ENCODE results near the gene NCOR2.

NCOR2 gene

DNA sequence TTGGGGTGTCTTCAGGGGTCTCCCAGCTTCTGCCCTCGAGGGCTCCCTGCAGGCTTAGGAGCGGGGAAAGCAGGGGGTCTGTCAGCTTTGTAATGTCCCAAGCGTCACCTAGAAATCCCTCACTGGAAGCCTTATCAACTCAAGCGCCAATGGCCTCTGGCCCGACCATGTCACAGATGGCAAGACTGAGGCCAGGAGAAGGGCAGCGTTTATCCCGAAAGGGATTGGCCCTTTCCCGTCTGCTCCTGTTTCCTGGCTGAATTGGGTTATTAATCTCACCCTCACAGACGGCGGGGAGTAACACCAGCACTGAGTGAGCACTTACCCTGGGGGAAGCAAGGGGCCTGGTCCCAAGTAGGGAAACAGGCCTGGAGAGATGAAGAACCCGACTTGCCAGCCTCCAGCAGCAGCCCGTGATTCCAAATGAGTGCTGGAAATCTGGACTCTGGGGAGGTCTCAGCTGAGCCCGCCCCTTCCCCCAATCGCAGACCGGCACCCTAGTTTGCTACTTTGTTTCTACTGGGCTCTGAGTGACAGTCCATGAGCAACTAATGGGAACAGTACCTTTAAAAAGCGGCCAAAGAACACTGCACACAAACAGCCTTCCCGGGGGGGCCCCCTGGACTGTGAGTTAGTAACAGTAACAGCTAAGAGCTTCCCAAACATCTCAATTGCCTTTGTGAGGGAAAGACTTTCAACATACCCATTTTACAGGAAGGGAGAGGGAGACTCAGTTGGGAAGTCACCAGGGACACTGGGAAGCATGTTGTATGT, 2.1 kb upstream of the NCOR2 start:
- Histone ChIP-seq H3K9ac (ENCODE audit: low read length) (peak overlapping the region; percentile 54), H3K4me1 (ENCODE audit: control insufficient read depth, low read depth, low read length) (peaks cover 31% of the 10 kb centered on the region), H3K9me3 (ENCODE audit: control insufficient read depth, low read depth, low read length) (no peaks in the 10 kb centered on the region), H3K4me3 (ENCODE audit: low read length) (peak overlapping the region; percentile 65), H3K27me3 (ENCODE audit: control insufficient read depth, insufficient read depth, low read length) (no peaks in the 10 kb centered on the region), H3K36me3 (ENCODE audit: control insufficient read depth, low read depth, low read length) (no peaks in the 10 kb centered on the region), H3K27ac (ENCODE audit: low read length) (no peak overlapping the region)

DNA sequence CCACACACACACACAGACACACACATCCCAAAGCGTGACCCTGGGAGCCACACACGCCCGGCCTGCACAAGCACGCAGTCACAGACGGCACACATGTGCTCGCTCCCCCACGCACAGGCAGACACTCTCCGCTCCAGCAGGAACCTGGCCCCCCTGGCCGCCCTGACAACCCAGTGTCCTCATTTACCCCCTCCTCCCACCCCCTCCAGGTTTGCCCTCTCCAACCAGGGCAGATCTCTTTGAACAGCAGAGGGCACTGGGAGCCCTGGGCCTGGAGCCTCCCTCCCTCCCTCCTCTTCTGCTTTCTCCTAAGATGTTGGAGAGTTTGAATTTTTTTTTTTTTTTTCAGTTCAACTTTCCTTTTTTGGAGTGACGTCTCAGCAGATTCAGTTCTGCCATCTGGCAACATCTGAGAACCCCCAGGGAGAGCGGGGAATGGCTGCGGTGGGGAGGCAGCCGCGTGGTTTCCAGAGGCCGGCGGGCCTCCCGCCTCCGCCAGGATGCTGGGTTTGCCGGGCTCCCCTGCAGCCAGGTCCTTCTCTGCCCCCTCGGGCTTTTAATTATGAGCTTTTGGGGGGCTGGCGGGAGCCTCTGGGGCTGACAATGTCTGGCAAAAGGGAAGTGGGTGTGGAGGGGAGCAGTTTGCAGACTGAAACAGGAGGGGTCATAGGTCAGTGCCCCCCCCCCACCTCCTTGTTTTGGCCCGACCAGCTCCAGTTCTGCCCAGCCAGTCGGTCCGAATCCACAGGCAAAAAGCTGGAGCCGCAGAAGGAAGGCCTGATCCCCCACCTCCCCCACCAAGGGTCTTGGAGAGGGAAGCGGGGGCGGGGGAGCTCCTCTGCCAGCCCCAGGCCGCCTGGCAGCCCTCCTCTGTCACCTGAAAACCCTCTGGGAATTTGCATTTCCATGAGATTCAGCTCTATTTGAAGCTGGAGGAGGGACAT, 1.3 kb upstream of the NCOR2 start:
- Histone ChIP-seq H3K36me3 (ENCODE audit: control insufficient read depth, low read depth, low read length) (no peaks in the 10 kb centered on the region), H3K4me3 (ENCODE audit: low read length) (peak overlapping the region; percentile 65), H3K9ac (ENCODE audit: low read length) (peak overlapping the region; percentile 54), H3K9me3 (ENCODE audit: control insufficient read depth, low read depth, low read length) (no peaks in the 10 kb centered on the region), H3K27me3 (ENCODE audit: control insufficient read depth, insufficient read depth, low read length) (no peaks in the 10 kb centered on the region), H3K27ac (ENCODE audit: low read length) (no peak overlapping the region), H3K4me1 (ENCODE audit: control insufficient read depth, low read depth, low read length) (peaks cover 27% of the 10 kb centered on the region)

- Histone ChIP-seq H3K4me3 (ENCODE audit: low read length) (peak overlapping the region; percentile 65), H3K27me3 (ENCODE audit: control insufficient read depth, insufficient read depth, low read length) (no peaks in the 10 kb centered on the region), H3K36me3 (ENCODE audit: control insufficient read depth, low read depth, low read length) (no peaks in the 10 kb centered on the region), H3K4me1 (ENCODE audit: control insufficient read depth, low read depth, low read length) (peaks cover 25% of the 10 kb centered on the region), H3K27ac (ENCODE audit: low read length) (no peak overlapping the region), H3K9me3 (ENCODE audit: control insufficient read depth, low read depth, low read length) (no peaks in the 10 kb centered on the region), H3K9ac (ENCODE audit: low read length) (peak overlapping the region; percentile 40)
These were observed 411 bp upstream of the NCOR2 start for GRCh38 chr12:124567673-124568373.

- peaks cover 26% of the 10 kb centered on the region for H3K4me1 ChIP-seq (ENCODE audit: control insufficient read depth, low read depth, low read length)
- H3K27ac ChIP-seq (ENCODE audit: low read length) = peak overlapping the region; percentile 45
These were observed 1.0 kb downstream of the NCOR2 start for GRCh38 chr12:124566161-124566996.

DNA sequence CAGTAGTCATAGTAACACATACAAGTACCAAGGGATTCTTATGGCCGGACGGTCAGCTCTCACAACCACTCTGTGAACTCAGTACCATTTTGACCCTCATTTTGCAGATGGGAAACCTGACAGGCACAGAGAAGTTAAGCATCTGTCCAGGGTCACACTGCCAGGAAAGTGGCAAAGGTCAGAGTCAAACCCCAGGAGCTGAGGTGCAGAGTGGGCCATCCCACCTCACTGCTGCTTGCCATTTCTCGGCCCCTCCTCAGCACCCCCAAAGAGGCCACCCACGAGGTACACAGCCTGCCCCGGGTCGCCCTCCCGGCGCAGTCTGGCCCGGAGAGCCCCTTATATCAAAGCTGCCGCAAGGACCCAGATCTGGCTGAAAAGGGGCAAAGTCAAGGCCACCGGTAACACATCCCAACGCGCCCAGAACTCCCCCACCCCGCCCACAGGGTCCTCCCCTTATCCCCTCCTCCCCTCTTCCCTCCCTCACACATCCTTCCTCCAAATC, 1.7 kb downstream of the NCOR2 start:
- H3K9me3 ChIP-seq (ENCODE audit: control insufficient read depth, low read depth, low read length) = no peaks in the 10 kb centered on the region
- H3K36me3 ChIP-seq (ENCODE audit: control insufficient read depth, low read depth, low read length) = no peaks in the 10 kb centered on the region
- H3K27ac ChIP-seq (ENCODE audit: low read length) = no peak overlapping the region
- H3K9ac ChIP-seq (ENCODE audit: low read length) = peak overlapping the region; percentile 65
- H3K27me3 ChIP-seq (ENCODE audit: control insufficient read depth, insufficient read depth, low read length) = no peaks in the 10 kb centered on the region
- peaks cover 28% of the 10 kb centered on the region for H3K4me1 ChIP-seq (ENCODE audit: control insufficient read depth, low read depth, low read length)
- H3K4me3 ChIP-seq (ENCODE audit: low read length) = peak overlapping the region; percentile 73

More at GRCh38 chr12:124566161-124566996, 1.0 kb downstream of the NCOR2 start:
- Histone ChIP-seq H3K9ac (ENCODE audit: low read length) (peak overlapping the region; percentile 65), H3K36me3 (ENCODE audit: control insufficient read depth, low read depth, low read length) (no peaks in the 10 kb centered on the region), H3K27me3 (ENCODE audit: control insufficient read depth, insufficient read depth, low read length) (no peaks in the 10 kb centered on the region), H3K4me3 (ENCODE audit: low read length) (peak overlapping the region; percentile 73), H3K9me3 (ENCODE audit: control insufficient read depth, low read depth, low read length) (no peaks in the 10 kb centered on the region)

DNA sequence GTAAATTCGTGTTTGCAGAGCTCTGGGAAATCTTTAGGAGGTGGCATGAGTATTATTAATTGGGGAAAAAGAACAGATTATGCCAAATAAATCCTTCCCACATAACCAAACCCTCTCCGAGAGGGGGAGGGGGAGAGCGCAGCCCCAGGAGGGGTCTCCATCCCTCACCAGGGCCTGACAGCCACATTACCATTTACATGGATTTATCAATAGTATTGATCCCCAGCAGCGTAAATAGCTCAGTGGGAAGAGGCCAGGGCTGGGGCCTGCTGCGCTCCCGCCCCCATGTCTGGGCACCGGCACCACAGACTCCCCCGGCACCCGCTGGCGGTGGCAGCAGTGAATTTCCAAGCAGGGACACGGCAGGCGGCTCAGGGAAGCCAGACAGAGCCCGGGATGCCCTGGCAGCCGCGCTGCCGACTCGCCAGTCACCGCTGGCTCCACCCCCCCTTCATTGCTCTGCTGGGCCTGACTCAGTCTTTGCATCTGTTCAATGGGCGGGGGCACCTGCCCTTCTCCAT, 2.4 kb downstream of the NCOR2 start:
- Histone ChIP-seq H3K9me3 (ENCODE audit: control insufficient read depth, low read depth, low read length) (no peaks in the 10 kb centered on the region), H3K27me3 (ENCODE audit: control insufficient read depth, insufficient read depth, low read length) (no peaks in the 10 kb centered on the region), H3K27ac (ENCODE audit: low read length) (no peak overlapping the region), H3K36me3 (ENCODE audit: control insufficient read depth, low read depth, low read length) (no peaks in the 10 kb centered on the region), H3K9ac (ENCODE audit: low read length) (no peak overlapping the region), H3K4me3 (ENCODE audit: low read length) (peak overlapping the region; percentile 73), H3K4me1 (ENCODE audit: control insufficient read depth, low read depth, low read length) (peaks cover 30% of the 10 kb centered on the region)

- peak overlapping the region; percentile 73 for H3K4me3 ChIP-seq (ENCODE audit: low read length)
- H3K27ac ChIP-seq (ENCODE audit: low read length) = no peak overlapping the region
- H3K4me1 ChIP-seq (ENCODE audit: control insufficient read depth, low read depth, low read length) = peaks cover 24% of the 10 kb centered on the region
- no peak overlapping the region for H3K9ac ChIP-seq (ENCODE audit: low read length)
- H3K9me3 ChIP-seq (ENCODE audit: control insufficient read depth, low read depth, low read length) = no peaks in the 10 kb centered on the region
- H3K27me3 ChIP-seq (ENCODE audit: control insufficient read depth, insufficient read depth, low read length) = no peaks in the 10 kb centered on the region
- H3K36me3 ChIP-seq (ENCODE audit: control insufficient read depth, low read depth, low read length) = no peaks in the 10 kb centered on the region
These were observed 3.0 kb downstream of the NCOR2 start for GRCh38 chr12:124564232-124564958.

- Histone ChIP-seq H3K9me3 (ENCODE audit: control insufficient read depth, low read depth, low read length) (no peaks in the 10 kb centered on the region), H3K27ac (ENCODE audit: low read length) (no peak overlapping the region), H3K9ac (ENCODE audit: low read length) (no peak overlapping the region), H3K4me3 (ENCODE audit: low read length) (peak overlapping the region; percentile 7), H3K36me3 (ENCODE audit: control insufficient read depth, low read depth, low read length) (no peaks in the 10 kb centered on the region), H3K27me3 (ENCODE audit: control insufficient read depth, insufficient read depth, low read length) (no peaks in the 10 kb centered on the region), H3K4me1 (ENCODE audit: control insufficient read depth, low read depth, low read length) (peaks cover 18% of the 10 kb centered on the region)
These were observed 3.6 kb downstream of the NCOR2 start for GRCh38 chr12:124563809-124564208.

DNA sequence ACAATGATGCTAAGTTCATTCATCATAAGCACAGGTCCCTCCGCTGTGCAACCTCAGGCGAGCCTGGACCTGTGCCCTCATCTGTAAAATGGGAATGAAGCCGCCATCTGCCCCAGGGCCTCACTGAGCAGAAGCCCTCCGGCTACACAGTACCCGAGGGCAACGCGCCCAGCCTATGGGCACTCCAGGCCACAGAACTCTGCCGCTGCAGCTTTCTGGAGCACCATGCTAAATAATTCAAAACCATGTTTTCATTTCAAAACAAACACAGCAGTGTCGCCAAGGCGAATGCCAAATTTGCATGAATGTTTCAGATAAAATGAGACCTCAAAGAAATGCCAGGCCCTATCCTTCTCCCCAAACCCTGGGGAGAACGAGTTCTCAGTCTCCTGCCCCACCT, 4.0 kb downstream of the NCOR2 start:
- Histone ChIP-seq H3K9me3 (ENCODE audit: control insufficient read depth, low read depth, low read length) (no peaks in the 10 kb centered on the region), H3K36me3 (ENCODE audit: control insufficient read depth, low read depth, low read length) (no peaks in the 10 kb centered on the region), H3K27me3 (ENCODE audit: control insufficient read depth, insufficient read depth, low read length) (no peaks in the 10 kb centered on the region), H3K4me1 (ENCODE audit: control insufficient read depth, low read depth, low read length) (peaks cover 15% of the 10 kb centered on the region), H3K27ac (ENCODE audit: low read length) (no peak overlapping the region), H3K9ac (ENCODE audit: low read length) (no peak overlapping the region), H3K4me3 (ENCODE audit: low read length) (no peak overlapping the region)

- Histone ChIP-seq H3K27me3 (ENCODE audit: control insufficient read depth, insufficient read depth, low read length) (no peaks in the 10 kb centered on the region), H3K36me3 (ENCODE audit: control insufficient read depth, low read depth, low read length) (no peaks in the 10 kb centered on the region), H3K4me3 (ENCODE audit: low read length) (no peak overlapping the region), H3K9ac (ENCODE audit: low read length) (no peak overlapping the region), H3K9me3 (ENCODE audit: control insufficient read depth, low read depth, low read length) (no peaks in the 10 kb centered on the region), H3K4me1 (ENCODE audit: control insufficient read depth, low read depth, low read length) (peaks cover 12% of the 10 kb centered on the region), H3K27ac (ENCODE audit: low read length) (no peak overlapping the region)
These were observed 4.6 kb downstream of the NCOR2 start for GRCh38 chr12:124562796-124563181.

Data from iPS-18a (cell line).